Heart right ventricle (tissue), 16 donors: ENCODE data around the gene CDH15. TPM values are rescaled to one million over a fixed set of nuclear protein-coding genes. Genes with fewer than 3 reads are reported as not detected.
"Not testable (repeated sequence)": the region's sequence is repeated elsewhere in the genome, so short reads cannot be mapped to it uniquely, and the experiment has no call there.

Source experiments
- ATAC-seq, 8 donors: fragments of 200-7000 bp; cut with Tn5 transposase; one replicate each; pipeline ENCODE4 v1.9.1; 2020; ENCODE audit warnings: mild to moderate bottlenecking in 8 of 8, moderate library complexity in 8 of 8, moderate number of reproducible peaks in 1 of 8
- DNase-seq, 2 donors: peaks; one replicate each; pipeline ENCODE4 v3.0.0-alpha.2; 2020
- H3K27ac ChIP-seq, 10 donors: fragments of 200-600 bp; sonication (generic) in 2 of 10; one replicate each; pipeline versions ENCODE4 v1.5.0 to v1.8.0; 2020 to 2022; ENCODE audit warnings: mild to moderate bottlenecking in 3 of 10
- H3K27me3 ChIP-seq, 7 donors: fragments of 200-600 bp; one replicate each; pipeline ENCODE4 v1.8.0; 2021 to 2022; ENCODE audit warnings: mild to moderate bottlenecking in 2 of 7
- H3K36me3 ChIP-seq, 9 donors: fragments of 200-600 bp; sonication (generic) in 1 of 9; one replicate each; pipeline versions ENCODE4 v1.5.0 to v1.8.0; 2020 to 2022; ENCODE audit warnings: mild to moderate bottlenecking in 2 of 9
- H3K4me1 ChIP-seq, 9 donors: fragments of 200-600 bp; sonication (generic) in 1 of 9; one replicate each; pipeline versions ENCODE4 v1.5.0 to v1.8.0; 2020 to 2022; ENCODE audit warnings: mild to moderate bottlenecking in 4 of 9
- H3K4me3 ChIP-seq, 10 donors: fragments of 200-600 bp; sonication (generic) in 2 of 10; one replicate each; pipeline versions ENCODE4 v1.5.0 to v1.8.0; 2020 to 2022; ENCODE audit warnings: mild to moderate bottlenecking in 7 of 10, moderate library complexity in 2 of 10
- H3K9me3 ChIP-seq, 11 donors: fragments of 200-600 bp in 10 of 11; sonication (generic) in 2 of 11; one replicate each; pipeline versions ENCODE4 v1.5.0 to v1.8.0; 2013 to 2022; ENCODE audit warnings: mild to moderate bottlenecking in 2 of 11, control low read depth in 1 of 11, moderate library complexity in 1 of 11
- WGBS, 2 donors: extraction: QIAGEN DNeasy Blood & Tissue Kit; methylation state at CpG; one replicate each; pipeline ENCODE4 v1.1.7; 2013; ENCODE audit warnings: inconsistent platforms in 1 of 2; 5-methylcytosine and 5-hydroxymethylcytosine counted together
- intact Hi-C, 10 donors: fragments of 100-400 bp; cut with DNase I; formaldehyde crosslinking; loops; one replicate each; pipeline versions ENCODE4 v1.11.1 to v1.14.2; 2022
- polyA plus RNA-seq, 2 donors: library from polyadenylated mRNA; stranded (reverse); fragments of 200-250 nt; gene quantifications; one replicate each; pipeline ENCODE4 v1.2.3, GENCODE V29; 2013
- total RNA-seq, 10 donors: library from RNA; stranded (reverse); fragmentation: NEBNext Ultra II Directional in 3 of 10; extraction: Animal tissue kit (Norgen Biotek cat#: 25700) in 3 of 10; gene quantifications; one replicate each; pipeline versions ENCODE4 v1.2.1 to v1.2.4, GENCODE V29; 2021 to 2023
- TF ChIP-seq, protein P1 (sequence below), 9 donors: fragments of 200-600 bp; sonication (generic) in 2 of 9; IDR thresholded peaks; one replicate each; pipeline versions ENCODE4 v1.5.0 to v1.8.0; 2021 to 2022; ENCODE audit warnings: antibody characterized with exemption in 9 of 9, mild to moderate bottlenecking in 5 of 9, moderate library complexity in 1 of 9
- donor health status: Arrhythmogenic right ventricular cardiomyopathy.
- donor health status: ischemic (EF 13 %, LVEDD 7.1; RV severe dilation, severe dysfunction).
- donor health status: healthy with polysubstance abuse.
- donor health status: DM: no; HTN: yes; CAD: no.
- donor health status: DM: no; HTN: no; CAD: no.
- donor health status: ischemic (EF 25% LVEDD 6.9; RV normal size, moderate dysfunction).
- donor health status: ischemic (EF 25% LVEDD 5.7; RV mildly dilated, moderate dysfunction).
- donor health status: healthy.
- donor health status: DM: yes; HTN: yes; CAD: no.
- donor health status: Ischemic cardiomyopathy.
- donor health status: ischemic (EF 35%, LVEDD 5.7; RV mildly dilated, moderate dysfunction).
- donor health status: nonischemic (EF 11% LVEDD 7.7; RV severe dilation, severe dysfunction).
- donor health status: DM: yes; HTN: yes; CAD: no.
- donor health status: PGD.
- donor health status: ischemic (EF 29% LVEDD 5.4; RV normal size, mild dysfunction).
- donor health status: nonischemic (EF 23%, LVEDD 6.1; RV moderate dilation, normal function).

The CDH15 gene
- total and polyA plus RNA-seq, 12 donors, result 0.08 to 0.45 (median 0.16) TPM; not detected in 9

GRCh38 chr16:89187032-89187769, 15.7 kb downstream of the CDH15 start:
- Histone ChIP-seq H3K4me3 (no peak overlapping the region), H3K9me3 (no peaks in the 10 kb centered on the region), H3K36me3 (no peaks in the 10 kb centered on the region), H3K4me1 (peaks cover 0 to 11% (median 7%) of the 10 kb centered on the region in 9 donors), H3K27ac (no peak overlapping the region), H3K27me3 (peaks cover 0 to 22% (median 9%) of the 10 kb centered on the region in 7 donors)
- WGBS, 2 donors, result 65 to 68% methylated on average over 19 of the region's 19 CpGs
- no peak for ATAC-seq
- intact Hi-C loops, result no loop called here
- TF ChIP-seq, protein P1, sequence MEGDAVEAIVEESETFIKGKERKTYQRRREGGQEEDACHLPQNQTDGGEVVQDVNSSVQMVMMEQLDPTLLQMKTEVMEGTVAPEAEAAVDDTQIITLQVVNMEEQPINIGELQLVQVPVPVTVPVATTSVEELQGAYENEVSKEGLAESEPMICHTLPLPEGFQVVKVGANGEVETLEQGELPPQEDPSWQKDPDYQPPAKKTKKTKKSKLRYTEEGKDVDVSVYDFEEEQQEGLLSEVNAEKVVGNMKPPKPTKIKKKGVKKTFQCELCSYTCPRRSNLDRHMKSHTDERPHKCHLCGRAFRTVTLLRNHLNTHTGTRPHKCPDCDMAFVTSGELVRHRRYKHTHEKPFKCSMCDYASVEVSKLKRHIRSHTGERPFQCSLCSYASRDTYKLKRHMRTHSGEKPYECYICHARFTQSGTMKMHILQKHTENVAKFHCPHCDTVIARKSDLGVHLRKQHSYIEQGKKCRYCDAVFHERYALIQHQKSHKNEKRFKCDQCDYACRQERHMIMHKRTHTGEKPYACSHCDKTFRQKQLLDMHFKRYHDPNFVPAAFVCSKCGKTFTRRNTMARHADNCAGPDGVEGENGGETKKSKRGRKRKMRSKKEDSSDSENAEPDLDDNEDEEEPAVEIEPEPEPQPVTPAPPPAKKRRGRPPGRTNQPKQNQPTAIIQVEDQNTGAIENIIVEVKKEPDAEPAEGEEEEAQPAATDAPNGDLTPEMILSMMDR (IDR thresholded peaks at IDR 0.05), result no peak
- DNase-seq, result peak in 1 of 2 donors; percentile 10

DNA sequence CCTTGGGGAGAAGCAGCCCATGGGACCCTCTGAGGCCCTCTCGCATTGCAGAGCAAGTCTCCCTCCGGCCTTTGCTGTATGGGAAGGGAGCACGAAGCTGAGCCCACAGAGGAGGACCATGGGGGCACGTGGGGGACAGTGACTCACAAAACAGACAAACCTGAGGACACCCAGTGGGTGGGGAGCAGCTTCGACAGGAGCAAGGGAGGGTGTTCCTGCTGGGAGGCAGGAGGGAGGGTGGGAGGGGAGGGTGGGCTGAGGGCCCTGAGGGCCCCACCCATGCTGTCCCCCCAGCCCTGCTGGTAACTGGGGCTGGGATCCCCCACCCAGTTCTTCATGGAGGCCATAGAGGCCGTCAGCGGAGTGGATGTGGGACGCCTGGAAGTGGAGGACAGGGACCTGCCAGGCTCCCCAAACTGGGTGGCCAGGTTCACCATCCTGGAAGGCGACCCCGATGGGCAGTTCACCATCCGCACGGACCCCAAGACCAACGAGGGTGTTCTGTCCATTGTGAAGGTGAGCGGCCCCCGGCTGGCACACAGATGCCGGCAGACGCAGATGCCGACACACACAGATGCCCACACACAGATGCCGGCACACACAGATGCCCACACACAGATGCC, 16.3 kb downstream of the CDH15 start:
- H3K4me1 ChIP-seq, result peaks cover 0 to 12% (median 8%) of the 10 kb centered on the region in 9 donors
- TF ChIP-seq, protein P1 (IDR thresholded peaks at IDR 0.05), result no peak
- H3K9me3 ChIP-seq, result no peaks in the 10 kb centered on the region
- H3K36me3 ChIP-seq, result no peaks in the 10 kb centered on the region
- 72% methylated on average over 19 of the region's 19 CpGs for WGBS, 2 donors
- ATAC-seq (no peak), DNase-seq (no peak)
- H3K27me3 ChIP-seq, result peaks cover 0 to 20% (median 7%) of the 10 kb centered on the region in 7 donors
- H3K27ac ChIP-seq, result no peak overlapping the region
- intact Hi-C loops, result no loop called here
- no peak overlapping the region for H3K4me3 ChIP-seq

- H3K4me3 ChIP-seq, H3K36me3 ChIP-seq, ATAC-seq, DNase-seq, H3K9me3 ChIP-seq, H3K27ac ChIP-seq, intact Hi-C loops: not testable (repeated sequence)
- WGBS, 2 donors, result 96 to 97% methylated on average over 25 of the region's 25 CpGs
- Histone ChIP-seq H3K27me3 (peaks cover 0 to 21% (median 0%) of the 10 kb centered on the region in 7 donors), H3K4me1 (peaks cover 0 to 12% (median 8%) of the 10 kb centered on the region in 9 donors)
These were observed 17.2 kb downstream of the CDH15 start for GRCh38 chr16:89188471-89189357.

DNA sequence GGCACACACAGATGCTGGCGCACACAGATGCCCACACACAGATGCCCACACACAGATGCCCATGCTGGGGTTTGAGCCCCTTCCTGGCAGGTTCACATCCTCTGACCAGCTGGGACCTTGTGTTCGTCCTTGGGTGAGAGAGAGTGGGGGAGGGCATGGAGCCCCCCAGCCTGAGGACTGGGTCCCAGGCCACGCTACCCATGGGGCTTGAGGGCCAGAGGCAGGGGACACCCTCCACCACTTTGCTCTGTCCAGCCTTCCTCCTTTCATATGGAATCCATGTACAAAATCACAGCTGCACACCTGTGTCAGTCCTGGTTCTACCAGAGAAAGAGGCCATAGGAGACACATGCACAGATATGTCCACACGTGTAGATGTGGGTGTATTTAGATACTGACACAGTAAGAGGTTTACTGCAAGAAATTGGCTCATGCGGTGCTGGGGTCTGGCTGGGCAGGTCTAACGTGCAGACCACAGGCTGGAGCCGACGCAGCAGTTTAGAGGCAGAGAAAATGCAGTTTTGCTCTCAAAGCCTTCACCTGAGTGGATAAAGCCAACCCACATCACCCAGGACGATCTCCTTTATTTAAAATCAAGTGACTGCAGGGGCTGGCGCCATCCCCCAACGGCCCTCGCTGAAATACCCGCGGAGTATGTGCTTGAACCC, 17.9 kb downstream of the CDH15 start:
- H3K36me3 ChIP-seq, result no peaks in the 10 kb centered on the region
- ATAC-seq (no peak), DNase-seq (no peak)
- H3K9me3 ChIP-seq, result no peaks in the 10 kb centered on the region
- no peak overlapping the region for H3K27ac ChIP-seq
- intact Hi-C loops, result no loop called here
- TF ChIP-seq, protein P1 (IDR thresholded peaks at IDR 0.05), result no peak
- peaks cover 0 to 12% (median 8%) of the 10 kb centered on the region in 9 donors for H3K4me1 ChIP-seq
- H3K27me3 ChIP-seq, result peaks cover 0 to 24% (median 0%) of the 10 kb centered on the region in 7 donors
- WGBS, 2 donors, result 68% methylated on average over 14 of the region's 14 CpGs
- no peak overlapping the region for H3K4me3 ChIP-seq
